GM19324 (cell line): ENCODE results near the gene MTUS2.
"Not testable (repeated sequence)": the region's sequence is repeated elsewhere in the genome, so short reads cannot be mapped to it uniquely, and the experiment has no call there.

Experiments used
- ATAC-seq: cut with Tn5 transposase; IDR thresholded peaks from one replicate; pipeline ENCODE4 v1.9.1; 2021; ENCODE audit warnings: mild to moderate bottlenecking, moderate library complexity; ENCODE audit not compliant: unreplicated experiment, low FRiP score

Gene MTUS2

GRCh38 chr13:29369060-29369743, 549.1 kb downstream of the MTUS2 start:
- ATAC-seq = no peak

DNA sequence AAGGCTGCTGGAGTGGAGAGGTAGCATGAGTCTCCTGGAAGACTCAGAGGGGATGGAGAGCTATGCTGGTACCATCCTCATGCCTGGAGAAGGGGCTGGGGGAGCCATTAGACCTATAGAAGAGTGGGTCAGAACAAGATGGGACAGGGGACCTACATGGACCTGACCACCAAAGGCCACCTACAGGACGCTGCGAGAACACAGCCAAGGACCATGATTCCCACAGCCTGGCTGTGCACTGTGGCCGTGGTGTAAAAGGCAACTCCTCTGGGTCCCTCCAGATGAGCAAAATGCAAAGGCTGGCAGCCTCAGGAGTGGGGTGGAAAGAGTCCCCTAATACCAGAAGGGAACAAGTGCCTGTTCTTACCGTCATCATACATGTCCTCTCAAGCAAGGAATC, 559.1 kb downstream of the MTUS2 start:
- no peak for ATAC-seq

DNA sequence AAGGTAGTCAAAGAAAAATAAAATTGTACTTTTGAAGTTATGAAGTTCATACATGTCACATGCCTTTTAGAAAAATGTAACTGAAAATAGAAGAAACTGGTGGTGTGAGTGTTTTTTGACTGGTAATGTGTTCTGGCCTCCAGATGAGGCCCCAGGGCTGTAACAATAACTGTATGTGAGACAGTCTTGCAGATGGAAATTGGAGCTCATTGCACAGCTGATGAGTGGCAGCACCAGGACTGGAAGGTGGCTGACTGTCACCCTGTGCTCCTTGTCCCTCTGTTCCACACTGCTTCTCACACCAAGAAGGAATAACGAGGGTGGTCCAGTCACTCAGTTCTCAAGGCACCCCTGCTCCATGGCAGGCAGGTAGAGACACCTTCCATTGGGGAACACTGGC, 559.7 kb downstream of the MTUS2 start:
- no peak for ATAC-seq

DNA sequence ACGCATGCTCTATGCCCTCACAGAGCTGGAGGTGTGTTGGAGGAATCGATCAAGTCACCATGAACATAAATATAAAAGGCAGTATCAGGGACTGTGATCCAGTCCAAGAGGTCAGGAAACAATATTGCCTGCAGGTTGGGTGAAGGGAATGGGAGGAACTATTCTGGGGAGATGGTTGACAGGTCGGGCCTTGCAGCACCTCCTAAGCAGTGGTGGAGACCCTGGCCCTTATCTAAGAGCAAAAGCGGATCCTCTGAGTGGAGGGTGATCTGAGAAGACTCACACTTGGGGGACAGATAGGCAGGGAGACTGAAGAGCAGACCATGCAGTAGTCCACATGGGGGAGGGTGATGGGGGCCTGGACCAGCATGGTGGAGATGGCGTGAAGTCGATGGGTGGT, 561.9 kb downstream of the MTUS2 start:
- ATAC-seq = no peak

- no peak for ATAC-seq
These were observed 563.3 kb downstream of the MTUS2 start for GRCh38 chr13:29383476-29383875.

DNA sequence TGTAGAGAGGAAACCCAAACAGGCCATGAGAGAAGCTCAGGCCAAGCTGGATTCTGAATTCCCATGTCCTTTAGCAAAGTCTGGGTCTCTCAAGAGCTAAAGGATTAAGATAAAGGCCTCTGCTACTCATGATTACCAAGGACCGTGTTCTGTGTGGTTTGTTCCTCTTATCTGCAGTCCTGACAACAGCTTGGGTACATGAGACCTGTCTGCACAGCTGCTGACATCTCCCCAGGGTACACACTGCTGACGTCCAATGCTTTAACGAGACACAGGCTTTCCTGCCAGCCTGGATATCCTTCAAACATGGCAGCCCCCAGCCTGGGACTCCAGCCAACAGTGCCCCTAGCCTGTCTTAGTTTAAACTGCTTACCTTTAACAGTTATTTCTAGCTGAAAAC, 564.3 kb downstream of the MTUS2 start:
- no peak for ATAC-seq

DNA sequence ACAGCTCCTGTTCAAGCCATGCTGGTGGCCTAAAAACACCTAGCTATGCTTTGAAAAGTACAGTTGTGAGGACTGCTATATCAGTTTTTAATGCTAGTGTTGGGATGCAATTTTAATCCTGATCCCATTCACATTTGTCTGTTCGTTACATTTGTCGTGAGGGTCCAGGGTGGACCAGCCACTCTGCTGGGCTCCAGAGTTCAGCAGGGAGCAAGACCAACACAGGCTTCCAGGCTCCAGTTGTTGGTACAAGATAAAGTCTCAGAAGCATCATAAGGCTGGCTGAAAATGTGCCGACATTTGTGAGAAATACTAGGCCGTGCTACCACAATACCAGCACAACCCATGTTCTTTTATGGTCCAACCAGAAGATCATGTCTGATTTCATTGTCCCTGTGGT, 564.7 kb downstream of the MTUS2 start:
- no peak for ATAC-seq

- no peak for ATAC-seq
These were observed 566.1 kb downstream of the MTUS2 start for GRCh38 chr13:29386246-29386645.

DNA sequence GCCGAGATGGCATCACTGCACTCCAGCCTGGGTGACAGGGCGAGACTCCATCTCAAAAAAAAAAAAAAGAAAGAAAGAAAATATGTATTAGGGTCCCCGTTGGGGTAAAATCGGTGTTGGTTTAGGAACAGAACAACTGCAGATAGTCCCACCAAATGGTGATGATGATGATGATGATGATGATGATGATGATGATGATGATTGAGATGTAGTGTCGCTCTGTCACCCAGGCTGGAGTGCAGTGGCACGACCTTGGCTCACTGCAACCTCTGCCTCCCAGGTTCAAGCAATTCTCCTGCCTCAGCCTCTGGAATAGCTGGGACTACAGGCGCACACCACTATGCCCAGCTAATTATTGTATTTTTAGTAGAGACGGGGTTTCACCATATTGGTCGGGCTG, 570.5 kb downstream of the MTUS2 start:
- not testable (repeated sequence) for ATAC-seq

DNA sequence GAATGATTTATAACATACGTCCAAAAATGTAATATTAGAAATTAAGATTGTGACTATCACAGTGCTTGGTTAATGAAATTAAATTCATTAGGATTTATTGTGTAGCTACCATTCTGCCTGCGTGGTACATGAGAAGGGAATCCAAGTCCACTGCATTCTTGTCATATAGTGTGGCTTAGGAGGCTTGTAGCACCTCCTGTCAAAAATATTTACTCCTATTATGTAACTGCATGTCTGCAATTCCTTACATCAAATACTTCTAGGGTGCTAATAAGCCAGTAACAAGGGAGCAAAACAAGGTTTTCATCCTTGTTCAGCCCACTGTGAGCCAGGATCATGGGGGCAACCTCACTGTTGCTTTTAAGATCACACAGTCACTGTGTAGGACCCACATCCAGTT, 576.3 kb downstream of the MTUS2 start:
- no peak for ATAC-seq

- no peak for ATAC-seq
These were observed 577.1 kb downstream of the MTUS2 start for GRCh38 chr13:29397265-29397664.

- no peak for ATAC-seq
These were observed 582.1 kb downstream of the MTUS2 start for GRCh38 chr13:29402166-29402636.

- ATAC-seq = no peak
These were observed 585.3 kb downstream of the MTUS2 start for GRCh38 chr13:29405401-29405800.

DNA sequence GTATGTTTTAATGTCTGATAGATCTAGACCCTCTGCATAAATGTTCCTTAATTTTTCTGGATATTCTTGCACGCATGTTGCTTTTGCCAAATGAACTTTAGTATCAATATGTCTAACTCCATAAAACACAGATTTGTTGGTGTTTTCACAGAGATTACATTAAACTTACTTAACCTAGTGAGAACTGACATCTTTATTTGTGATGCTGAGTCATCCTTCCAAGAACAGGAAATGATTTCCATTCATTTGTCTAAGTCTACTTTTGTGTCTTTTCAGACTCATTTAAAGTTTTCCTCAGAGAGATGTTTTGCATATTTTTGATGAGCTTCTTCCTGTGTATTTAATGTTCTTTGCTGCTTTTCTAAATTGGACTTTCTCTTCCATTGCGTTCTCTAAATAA, 591.3 kb downstream of the MTUS2 start:
- ATAC-seq = no peak

DNA sequence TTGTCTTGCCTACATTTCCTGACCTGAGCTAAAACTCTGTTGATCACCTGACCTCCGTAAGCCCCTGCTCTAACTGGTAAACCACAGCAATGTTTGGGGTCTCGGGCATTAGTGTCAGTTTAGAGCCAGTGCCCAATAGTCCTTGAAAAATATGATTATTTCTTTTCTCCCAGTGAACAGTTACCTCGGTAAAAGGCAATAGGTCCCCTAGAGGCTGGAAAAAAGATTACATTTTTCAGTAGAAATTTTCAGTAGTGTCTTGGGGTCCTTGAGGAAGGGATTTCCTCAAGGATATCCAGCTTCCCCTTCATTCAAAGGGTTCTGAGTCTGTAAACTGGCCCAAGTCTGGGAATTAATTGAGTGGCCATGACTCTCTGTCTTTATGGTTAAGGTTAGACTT, 597.9 kb downstream of the MTUS2 start:
- ATAC-seq = no peak

DNA sequence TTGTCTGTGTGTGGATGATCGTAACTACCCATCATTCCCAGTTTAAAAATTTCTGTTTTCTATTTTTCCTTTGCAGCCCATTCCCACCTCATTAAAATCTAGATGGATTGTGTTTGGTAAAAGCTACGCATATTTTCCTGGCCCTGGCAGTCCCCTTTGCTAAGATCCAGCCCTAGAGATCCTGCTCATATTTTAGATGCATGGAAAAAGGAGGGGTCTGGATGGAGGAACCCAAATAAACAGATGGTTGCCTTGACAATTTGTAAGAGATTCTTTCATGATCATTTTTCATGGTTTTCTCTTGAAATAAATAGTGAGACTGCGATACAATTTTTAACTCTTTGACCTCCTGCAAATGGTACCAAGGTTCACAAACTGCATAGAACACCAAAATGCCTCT, 601.0 kb downstream of the MTUS2 start:
- no peak for ATAC-seq

DNA sequence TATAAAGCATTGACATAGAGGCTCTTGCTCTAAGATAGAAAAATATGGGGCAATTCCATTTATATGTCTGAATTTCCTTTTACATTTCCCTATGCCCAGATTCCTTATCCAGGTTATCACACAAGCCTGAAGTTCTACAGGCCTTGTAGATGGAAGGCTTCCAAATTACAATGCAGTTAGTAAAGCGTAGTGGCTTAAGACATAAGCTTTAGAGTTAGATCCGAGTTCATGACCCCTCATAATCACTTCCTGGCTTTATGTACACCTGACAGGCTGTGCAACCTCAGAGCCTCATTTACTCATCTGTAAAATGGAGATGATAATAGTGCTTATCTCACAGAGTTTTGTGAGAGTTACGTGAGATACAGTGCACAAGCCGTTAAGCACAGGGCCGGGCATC, 601.9 kb downstream of the MTUS2 start:
- ATAC-seq = no peak

GRCh38 chr13:29423050-29423449, 602.9 kb downstream of the MTUS2 start:
- no peak for ATAC-seq

GRCh38 chr13:29427937-29428309, 607.8 kb downstream of the MTUS2 start:
- ATAC-seq = no peak

- no peak for ATAC-seq
These were observed 608.4 kb downstream of the MTUS2 start for GRCh38 chr13:29428310-29429181.

DNA sequence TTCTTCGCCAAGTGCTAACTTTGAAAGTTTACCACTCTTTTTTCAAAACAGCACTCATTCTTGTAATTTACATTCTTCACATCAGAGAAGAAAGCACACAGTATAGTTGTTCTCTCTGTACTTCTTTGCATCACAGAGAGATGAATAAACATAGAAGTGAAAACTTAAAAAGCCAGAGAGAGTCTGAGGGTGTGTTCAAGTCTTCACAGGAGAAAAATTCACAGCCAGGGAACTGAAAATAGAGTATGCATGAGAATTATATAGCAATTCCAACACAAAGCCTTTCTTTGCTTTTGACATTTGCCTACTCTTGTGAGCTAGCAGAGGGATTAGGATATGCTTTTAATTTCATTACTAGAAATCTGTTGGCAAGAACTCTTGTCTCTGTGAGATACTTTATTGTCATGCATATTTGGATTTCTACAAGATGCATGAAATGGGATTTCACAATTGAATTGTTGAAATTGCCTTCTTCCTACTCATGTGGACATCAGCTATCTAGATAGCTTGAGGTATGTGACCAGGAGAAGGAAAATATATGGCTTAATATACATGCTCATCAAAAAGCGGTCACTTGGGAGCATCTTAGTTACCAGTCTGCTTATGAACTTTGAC, 609.3 kb downstream of the MTUS2 start:
- no peak for ATAC-seq
